Measurements from ENCODE around the gene EDN1.

The EDN1 gene

GRCh38 chr6:12339022-12339421 is 48.9 kb downstream of the EDN1 start:
- in situ Hi-C loops (cut with HindIII; ENCODE audit: low pct_unique_long_range_greater_than_20kb, low sequenced_read_pairs) = no loop called here
- no peak for DNase-seq (ENCODE audit: low read depth in 1 of 2, low spot score in 1 of 2)
- no peak for TF ChIP-seq JUND (IDR thresholded peaks at IDR 0.05; ENCODE audit: low read depth)

GRCh38 chr6:12339808-12340487 is 49.8 kb downstream of the EDN1 start:
- in situ Hi-C loops (cut with HindIII; ENCODE audit: low pct_unique_long_range_greater_than_20kb, low sequenced_read_pairs) = no loop called here
- TF ChIP-seq JUND (IDR thresholded peaks at IDR 0.05; ENCODE audit: low read depth) = no peak
- no peak for DNase-seq (ENCODE audit: low read depth in 1 of 2, low spot score in 1 of 2)

GRCh38 chr6:12340488-12340818 is 50.3 kb downstream of the EDN1 start:
- in situ Hi-C loops (cut with HindIII; ENCODE audit: low pct_unique_long_range_greater_than_20kb, low sequenced_read_pairs) = no loop called here
- no peak for TF ChIP-seq JUND (IDR thresholded peaks at IDR 0.05; ENCODE audit: low read depth)

GRCh38 chr6:12342664-12343063 is 52.5 kb downstream of the EDN1 start:
- no peak for TF ChIP-seq JUND (IDR thresholded peaks at IDR 0.05; ENCODE audit: low read depth)
- DNase-seq (ENCODE audit: low read depth in 1 of 2, low spot score in 1 of 2) = no peak
- in situ Hi-C loops (cut with HindIII; ENCODE audit: low pct_unique_long_range_greater_than_20kb, low sequenced_read_pairs) = no loop called here

More at GRCh38 chr6:12340488-12340818, 50.3 kb downstream of the EDN1 start:
- DNase-seq (ENCODE audit: low read depth in 1 of 2, low spot score in 1 of 2) = no peak

- DNase-seq (ENCODE audit: low read depth in 1 of 2, low spot score in 1 of 2) = no peak
- no peak for TF ChIP-seq JUND (IDR thresholded peaks at IDR 0.05; ENCODE audit: low read depth)
- in situ Hi-C loops (cut with HindIII; ENCODE audit: low pct_unique_long_range_greater_than_20kb, low sequenced_read_pairs) = no loop called here
Measured at GRCh38 chr6:12343122-12343439, 52.9 kb downstream of the EDN1 start.

- DNase-seq (ENCODE audit: low read depth in 1 of 2, low spot score in 1 of 2) = peak in 1 of 2 experiments; percentile 87
- TF ChIP-seq JUND (IDR thresholded peaks at IDR 0.05; ENCODE audit: low read depth) = peak; percentile 75; the same call in 1 of the 2 replicates
- in situ Hi-C loops (cut with HindIII; ENCODE audit: low pct_unique_long_range_greater_than_20kb, low sequenced_read_pairs) = no loop called here
Measured at GRCh38 chr6:12343440-12344162, 53.4 kb downstream of the EDN1 start.

GRCh38 chr6:12344296-12344695 is 54.1 kb downstream of the EDN1 start:
- no peak for DNase-seq (ENCODE audit: low read depth in 1 of 2, low spot score in 1 of 2)
- no peak for TF ChIP-seq JUND (IDR thresholded peaks at IDR 0.05; ENCODE audit: low read depth)
- in situ Hi-C loops (cut with HindIII; ENCODE audit: low pct_unique_long_range_greater_than_20kb, low sequenced_read_pairs) = no loop called here

- TF ChIP-seq JUND (IDR thresholded peaks at IDR 0.05; ENCODE audit: low read depth) = no peak
- peak in 1 of 2 experiments; percentile 41 for DNase-seq (ENCODE audit: low read depth in 1 of 2, low spot score in 1 of 2)
- in situ Hi-C loops (cut with HindIII; ENCODE audit: low pct_unique_long_range_greater_than_20kb, low sequenced_read_pairs) = no loop called here
Measured at GRCh38 chr6:12344961-12345693, 55.0 kb downstream of the EDN1 start.

GRCh38 chr6:12345694-12346058 is 55.5 kb downstream of the EDN1 start:
- DNase-seq (ENCODE audit: low read depth in 1 of 2, low spot score in 1 of 2) = no peak
- in situ Hi-C loops (cut with HindIII; ENCODE audit: low pct_unique_long_range_greater_than_20kb, low sequenced_read_pairs) = no loop called here
- TF ChIP-seq JUND (IDR thresholded peaks at IDR 0.05; ENCODE audit: low read depth) = no peak

Data from T47D (cell line).